Duodenal mucosa (tissue), 2 donors: ENCODE results near the gene CCDC154.
"Not testable (repeated sequence)": the region's sequence is repeated elsewhere in the genome, so short reads cannot be mapped to it uniquely, and the experiment has no call there.

Experiments
- H3K27ac ChIP-seq: one replicate; pipeline ENCODE4 v1.7.0; 2013; ENCODE audit warnings: low read depth, low read length
- H3K27me3 ChIP-seq, 2 donors: one replicate each; pipeline ENCODE4 v1.7.0; 2013; ENCODE audit warnings: low read length in 2 of 2, control low read depth in 1 of 2; ENCODE audit not compliant: insufficient read depth in 2 of 2, control insufficient read depth in 1 of 2
- H3K36me3 ChIP-seq, 2 donors: one replicate each; pipeline ENCODE4 v1.7.0; 2013; ENCODE audit warnings: low read length in 2 of 2, control low read depth in 1 of 2; ENCODE audit not compliant: insufficient read depth in 2 of 2, control insufficient read depth in 1 of 2
- H3K4me1 ChIP-seq, 2 donors: one replicate each; pipeline ENCODE4 v1.7.0; 2013; ENCODE audit warnings: low read length in 2 of 2, control low read depth in 1 of 2; ENCODE audit not compliant: insufficient read depth in 2 of 2, control insufficient read depth in 1 of 2
- H3K4me3 ChIP-seq, 2 donors: one replicate each; pipeline ENCODE4 v1.7.0; 2013; ENCODE audit warnings: low read length in 2 of 2, low read depth in 1 of 2
- H3K9ac ChIP-seq, 2 donors: one replicate each; pipeline ENCODE4 v1.7.0; 2013; ENCODE audit warnings: low read length in 2 of 2, low read depth in 1 of 2
- H3K9me3 ChIP-seq, 2 donors: one replicate each; pipeline ENCODE4 v1.7.0; 2013; ENCODE audit warnings: low read length in 2 of 2, control low read depth in 1 of 2; ENCODE audit not compliant: control insufficient read depth in 1 of 2

Gene CCDC154

DNA sequence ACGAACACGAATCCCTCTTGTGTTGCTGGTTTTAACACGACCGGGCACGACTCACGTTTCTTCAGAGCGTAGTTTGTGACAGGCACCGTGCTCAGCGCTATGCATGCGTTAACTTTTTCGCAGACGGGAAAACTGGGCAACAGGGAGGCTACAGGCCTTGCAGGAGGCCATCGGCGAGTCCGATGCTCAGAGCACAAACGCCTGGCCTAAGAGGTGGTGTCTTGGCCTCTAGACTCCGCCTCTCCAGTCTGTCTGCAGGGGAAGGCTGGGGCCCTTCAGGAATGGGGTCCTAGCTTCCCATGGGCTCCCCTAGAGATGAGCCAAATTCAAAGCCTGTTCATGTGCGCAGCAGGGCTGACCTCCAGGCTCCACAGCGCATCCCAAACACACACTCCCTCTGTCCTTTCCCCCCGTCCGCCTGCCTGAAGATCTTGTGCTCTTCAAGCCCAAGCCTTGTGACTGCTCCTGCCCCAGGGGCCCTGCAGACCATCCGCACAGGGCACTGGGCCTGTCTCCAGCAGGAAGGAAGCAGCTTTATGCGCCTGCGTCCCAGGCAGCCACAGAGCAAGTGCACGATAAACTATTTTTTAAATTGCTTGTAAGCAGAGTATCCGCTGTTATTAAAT is 27.3 kb upstream of the CCDC154 start:
- Histone ChIP-seq H3K36me3 (no peaks in the 10 kb centered on the region), H3K4me1 (peaks cover 13 to 32% of the 10 kb centered on the region in 2 donors), H3K4me3 (no peak overlapping the region), H3K27me3 (no peaks in the 10 kb centered on the region), H3K9me3 (no peaks in the 10 kb centered on the region), H3K9ac (no peak overlapping the region), H3K27ac (no peak overlapping the region)

DNA sequence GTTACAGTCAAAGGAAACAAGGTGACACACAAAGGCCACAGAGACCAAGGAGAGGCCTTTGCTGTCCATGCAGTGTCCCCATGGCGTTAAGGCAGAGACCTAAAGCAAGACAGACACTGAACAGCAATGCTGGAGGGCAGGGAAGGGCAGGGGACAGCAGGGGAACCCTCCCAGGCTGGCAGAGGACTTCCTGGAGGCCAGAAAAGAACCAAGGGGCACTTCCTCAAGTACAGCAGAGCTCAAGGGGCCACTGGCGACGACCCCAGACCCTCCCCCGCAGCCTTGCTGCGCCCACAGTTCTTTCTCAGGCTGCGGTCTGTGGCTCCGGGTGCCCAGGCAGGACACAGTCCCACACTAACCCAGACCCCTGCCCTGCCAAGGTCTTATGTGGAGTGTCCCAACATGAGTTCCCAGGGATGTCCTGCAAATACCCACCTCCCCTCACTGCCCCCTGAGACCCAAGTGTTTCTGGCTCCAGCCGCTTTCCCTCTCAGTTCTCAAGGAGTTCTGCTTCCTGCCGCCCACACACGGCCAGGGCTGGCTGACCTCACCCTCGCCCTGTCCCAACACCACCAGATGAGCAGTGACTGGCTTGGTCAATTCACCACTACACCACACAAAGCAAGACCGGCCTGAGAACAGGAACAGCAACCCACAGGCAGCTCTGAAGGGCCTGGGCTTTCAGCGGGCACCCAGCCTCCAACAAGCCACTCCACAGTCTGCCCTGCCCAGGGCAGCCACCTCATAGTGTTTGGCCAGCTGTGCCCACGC is 26.3 kb upstream of the CCDC154 start:
- H3K9ac ChIP-seq: peak overlapping the region in 1 of 2 donors; percentile 6

DNA sequence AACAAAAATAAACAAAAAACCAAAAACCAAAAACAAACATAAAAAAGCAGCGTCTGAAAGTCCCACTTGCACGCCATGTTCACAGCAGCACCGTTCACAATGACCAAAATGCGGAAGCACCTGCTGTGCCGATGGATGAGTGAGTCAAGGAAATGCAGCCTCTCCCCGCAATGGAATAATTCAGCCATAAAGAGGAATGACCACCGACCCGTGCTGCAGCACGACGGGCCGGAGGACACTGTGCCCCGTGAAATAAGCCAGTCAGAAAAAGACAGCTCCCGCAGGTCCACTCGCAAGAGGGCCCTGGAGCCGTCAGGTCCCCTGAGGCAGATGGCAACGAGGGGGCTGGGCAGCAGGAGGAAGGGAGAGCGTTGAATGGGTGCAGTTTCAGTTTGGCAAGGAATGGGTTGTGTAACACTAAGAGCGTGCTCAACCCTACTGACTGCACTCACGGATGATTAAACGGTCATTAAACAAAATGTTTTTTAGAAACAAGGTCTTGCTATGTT is 25.4 kb upstream of the CCDC154 start:
- H3K4me3 ChIP-seq: no peak overlapping the region
- H3K36me3 ChIP-seq: no peaks in the 10 kb centered on the region
- H3K9me3 ChIP-seq: no peaks in the 10 kb centered on the region
- H3K9ac ChIP-seq: peak overlapping the region in 1 of 2 donors; percentile 6
- no peaks in the 10 kb centered on the region for H3K27me3 ChIP-seq
- peaks cover 7 to 26% of the 10 kb centered on the region in 2 donors for H3K4me1 ChIP-seq
- no peak overlapping the region for H3K27ac ChIP-seq

More for the DNA sequence above, 26.3 kb upstream of the CCDC154 start:
- no peaks in the 10 kb centered on the region for H3K27me3 ChIP-seq
- H3K4me3 ChIP-seq: peak overlapping the region in 1 of 2 donors; percentile 5
- H3K36me3 ChIP-seq: no peaks in the 10 kb centered on the region
- peaks cover 11 to 30% of the 10 kb centered on the region in 2 donors for H3K4me1 ChIP-seq
- peak overlapping the region; percentile 25 for H3K27ac ChIP-seq
- H3K9me3 ChIP-seq: no peaks in the 10 kb centered on the region

DNA sequence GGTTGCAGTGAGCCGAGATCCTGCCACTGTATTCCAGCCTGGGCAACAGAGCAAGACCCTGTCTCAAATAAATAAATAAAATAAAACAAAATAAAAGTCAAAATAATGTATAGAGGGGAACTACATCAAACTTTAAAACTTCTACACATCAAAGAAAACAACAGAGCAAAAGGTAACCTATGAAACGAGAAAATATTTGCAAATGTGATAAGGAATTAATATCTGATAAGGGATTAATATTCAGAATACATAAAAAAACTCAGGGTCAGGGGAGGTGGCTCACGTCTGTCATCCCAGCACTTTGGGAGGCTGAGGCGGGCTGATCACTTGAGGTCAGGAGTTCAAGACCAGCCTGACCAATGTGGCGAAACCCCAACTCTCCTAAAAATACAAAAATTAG is 24.8 kb upstream of the CCDC154 start:
- H3K4me1 ChIP-seq: peaks cover 5 to 24% of the 10 kb centered on the region in 2 donors
- not testable (repeated sequence) for H3K4me3 ChIP-seq, H3K36me3 ChIP-seq, H3K9me3 ChIP-seq, H3K27ac ChIP-seq, H3K27me3 ChIP-seq, H3K9ac ChIP-seq

DNA sequence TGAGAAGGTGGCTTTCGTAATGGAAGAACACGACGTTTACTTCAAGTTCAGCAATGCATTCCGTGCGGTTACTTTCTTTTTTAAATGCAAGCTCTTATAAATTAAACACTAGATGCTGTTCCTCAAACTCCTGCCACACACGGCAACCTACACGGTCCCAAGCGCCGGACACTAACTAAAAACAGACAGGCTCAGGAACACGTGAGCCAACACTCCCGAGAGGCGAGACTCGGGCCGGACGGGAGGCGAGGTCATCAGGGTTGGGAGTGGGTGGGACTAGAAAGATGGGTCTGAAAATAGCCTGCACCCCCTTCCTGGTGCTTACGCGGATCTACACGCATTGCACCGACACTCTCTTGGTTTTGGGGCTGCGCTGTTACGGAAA is 24.1 kb upstream of the CCDC154 start:
- H3K36me3 ChIP-seq: peaks cover 0 to 5% of the 10 kb centered on the region in 2 donors
- no peaks in the 10 kb centered on the region for H3K9me3 ChIP-seq
- no peak overlapping the region for H3K9ac ChIP-seq
- no peaks in the 10 kb centered on the region for H3K27me3 ChIP-seq
- H3K27ac ChIP-seq: no peak overlapping the region
- no peak overlapping the region for H3K4me3 ChIP-seq
- peaks cover 0 to 17% of the 10 kb centered on the region in 2 donors for H3K4me1 ChIP-seq

DNA sequence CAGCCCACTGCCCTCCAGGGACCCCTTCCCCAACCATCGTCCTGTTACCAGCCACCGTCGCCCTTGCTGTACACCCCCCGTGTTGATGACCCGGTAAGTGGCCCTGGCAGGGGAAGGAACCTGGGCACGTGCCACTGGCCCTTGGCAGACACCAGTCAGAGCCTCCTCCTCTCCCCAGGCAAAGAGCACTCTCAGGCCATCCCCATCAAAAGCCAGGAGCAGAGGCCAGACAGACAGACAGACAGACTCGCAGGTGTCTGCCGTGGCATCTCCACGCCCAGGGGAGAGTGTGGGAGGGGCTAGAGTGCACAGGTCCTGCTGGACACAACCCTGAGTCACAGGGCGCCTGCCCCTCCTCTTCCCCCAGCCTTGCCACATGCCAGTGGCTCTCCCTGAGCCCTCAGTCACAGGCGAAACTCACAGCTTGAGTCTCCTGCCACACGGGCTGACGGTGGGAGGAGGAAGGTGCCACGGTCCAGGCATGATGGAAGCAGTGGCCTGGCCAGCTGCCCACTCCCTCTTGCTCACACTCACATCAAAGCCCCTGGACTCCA is 22.7 kb upstream of the CCDC154 start:
- no peaks in the 10 kb centered on the region for H3K27me3 ChIP-seq
- H3K9me3 ChIP-seq: no peaks in the 10 kb centered on the region
- H3K36me3 ChIP-seq: peaks cover 0 to 5% of the 10 kb centered on the region in 2 donors

DNA sequence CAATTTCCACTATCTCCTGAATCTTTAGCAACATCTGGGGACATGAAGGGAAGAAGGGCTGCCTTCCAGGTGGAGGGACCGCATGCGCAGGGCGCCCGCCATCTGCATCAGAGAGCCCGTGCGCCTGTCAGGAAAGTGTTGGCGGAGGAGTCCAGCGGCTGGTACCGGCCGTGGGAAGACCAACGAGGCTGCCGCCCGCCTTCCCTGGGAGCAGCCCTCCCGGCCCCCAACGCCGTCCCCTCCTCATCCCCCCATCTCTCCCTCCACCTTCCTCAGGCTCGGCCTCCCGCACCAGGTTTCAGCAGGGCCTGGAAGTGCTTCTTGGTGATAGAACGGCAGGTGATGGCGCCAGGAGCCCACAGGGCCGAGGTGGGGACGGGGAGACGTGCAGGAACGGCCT is 21.7 kb upstream of the CCDC154 start:
- Histone ChIP-seq H3K27me3 (no peaks in the 10 kb centered on the region), H3K9me3 (no peaks in the 10 kb centered on the region), H3K4me3 (no peak overlapping the region), H3K36me3 (peaks cover 3 to 7% of the 10 kb centered on the region in 2 donors), H3K27ac (no peak overlapping the region), H3K4me1 (peaks cover 0 to 7% of the 10 kb centered on the region in 2 donors), H3K9ac (no peak overlapping the region)

More for the DNA sequence above, 22.7 kb upstream of the CCDC154 start:
- no peak overlapping the region for H3K9ac ChIP-seq
- H3K4me1 ChIP-seq: peaks cover 0 to 14% of the 10 kb centered on the region in 2 donors
- no peak overlapping the region for H3K27ac ChIP-seq
- H3K4me3 ChIP-seq: no peak overlapping the region

DNA sequence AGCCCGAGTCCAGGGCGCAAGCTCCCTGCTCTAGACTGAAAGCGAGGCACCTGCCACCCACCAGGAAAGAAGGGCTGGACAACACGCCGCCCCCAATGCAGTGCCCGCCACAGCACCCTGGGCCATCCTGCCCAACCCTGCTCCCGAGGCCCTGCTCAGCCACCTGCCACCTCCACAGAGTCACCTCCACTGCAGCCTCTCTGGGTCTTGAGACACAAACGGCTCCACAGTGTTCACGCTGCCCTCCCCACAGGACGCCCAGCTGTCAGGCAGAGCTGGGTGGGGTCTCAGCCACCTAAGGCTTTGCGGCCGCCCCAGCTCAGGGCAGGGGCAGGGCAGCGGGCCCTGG is 21.2 kb upstream of the CCDC154 start:
- H3K36me3 ChIP-seq: peaks cover 4 to 13% of the 10 kb centered on the region in 2 donors
- no peak overlapping the region for H3K4me3 ChIP-seq

DNA sequence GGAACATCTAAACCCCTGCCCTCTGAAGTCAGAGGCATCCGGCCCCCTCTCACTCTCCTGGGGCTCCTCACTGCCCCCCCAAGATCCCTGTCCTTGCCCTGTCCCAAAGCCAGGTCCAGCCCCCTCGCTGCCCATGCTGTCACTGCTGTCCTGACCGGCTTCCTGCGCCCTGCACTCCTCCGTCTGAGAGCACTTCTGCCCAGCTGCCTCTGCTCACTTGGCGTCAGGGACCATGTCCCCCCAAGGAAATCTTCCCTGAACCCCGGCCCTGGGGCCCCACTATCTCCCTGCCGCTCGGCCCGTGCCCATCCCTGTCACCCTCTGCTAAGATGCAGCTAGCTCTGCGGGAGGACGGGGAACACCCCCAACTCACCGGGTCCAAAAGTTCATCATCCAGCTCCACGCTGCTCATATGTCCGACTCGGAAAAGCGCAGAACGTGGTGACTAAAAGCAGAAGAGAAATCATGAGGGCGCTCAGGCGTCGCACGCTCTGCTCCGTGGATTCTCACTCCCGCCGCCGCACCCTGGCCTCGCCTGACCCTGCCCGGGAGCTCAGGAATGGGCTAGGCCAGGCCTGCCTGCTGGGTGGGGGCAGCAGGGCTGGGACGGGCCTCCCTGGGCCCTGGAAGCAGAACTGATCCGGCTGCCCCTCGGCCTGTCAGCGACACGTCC is 20.7 kb upstream of the CCDC154 start:
- Histone ChIP-seq H3K4me1 (no peaks in the 10 kb centered on the region), H3K27me3 (no peaks in the 10 kb centered on the region), H3K4me3 (no peak overlapping the region), H3K9me3 (no peaks in the 10 kb centered on the region), H3K9ac (no peak overlapping the region), H3K36me3 (peaks cover 4 to 18% of the 10 kb centered on the region in 2 donors), H3K27ac (no peak overlapping the region)

More for the DNA sequence above, 21.2 kb upstream of the CCDC154 start:
- Histone ChIP-seq H3K27me3 (no peaks in the 10 kb centered on the region), H3K4me1 (peaks cover 0 to 3% of the 10 kb centered on the region in 2 donors), H3K27ac (no peak overlapping the region), H3K9ac (no peak overlapping the region), H3K9me3 (no peaks in the 10 kb centered on the region)
